K562 (cell line): ENCODE results near the gene TBC1D32. TPM values are rescaled to one million over a fixed set of nuclear protein-coding genes. Genes with fewer than 3 reads are reported as not detected.

Experiments
- ATAC-seq: fragments of 200-7000 bp; cut with Tn5 transposase; 3 replicates; pipeline ENCODE4 v1.9.1; 2020; ENCODE audit warnings: moderate library complexity
- BruUV-seq: library from RNA; stranded (reverse); fragments of 400-500 nt; replicated peaks from 2 replicates; lab custom pipeline; 2021; lab: Mats Ljungman, UMichigan
- CTCF ChIA-PET: fragments of 300-600 bp; formaldehyde crosslinking; extraction: SDS; loops from one replicate; lab custom pipeline; 2021; ENCODE audit warnings: low intra/inter-chr PET ratio; lab: Yijun Ruan, JAX
- POLR2A ChIA-PET: fragments of 300-600, 350-650 bp; sonication (Branson Sonifier 250); formaldehyde crosslinking; extraction: SDS; loops from one replicate; lab custom pipeline; 2021; ENCODE audit warnings: antibody characterized with exemption, inconsistent platforms; lab: Yijun Ruan, JAX
- DNase-seq, 4 experiments: peaks; one replicate each; pipeline versions ENCODE4 v3.0.0 to v3.0.0-alpha.2; 2011 to 2018; ENCODE audit warnings: low spot score in 3 of 4, mixed read lengths in 3 of 4; ENCODE audit errors: extremely low read depth in 1 of 4
- FAIRE-seq: peaks from 2 replicates; lab custom pipeline; 2011; peaks lifted over from hg19 to GRCh38; lab: Jason Lieb, UNC
- H2AFZ ChIP-seq: 2 replicates; pipeline ENCODE4 v1.6.0; 2011; ENCODE audit warnings: low read depth, low read length, control low read depth, inconsistent platforms
- H3K27ac ChIP-seq: fragments of 200-600 bp; 3 replicates; pipeline ENCODE4 v1.8.0; 2011; ENCODE audit warnings: low read depth, mild to moderate bottlenecking, control low read depth, inconsistent platforms, low read length, moderate library complexity, mixed read lengths; ENCODE audit errors: extremely low read depth
- H3K27me3 ChIP-seq, 2 experiments: fragments of 300-600 bp in 1 of 2; 2 replicates in 1 of 2; 3 replicates in 1 of 2; pipeline versions ENCODE4 v1.6.0 to v1.8.0; 2011; ENCODE audit warnings: inconsistent platforms in 2 of 2, low read length in 2 of 2, mild to moderate bottlenecking in 1 of 2, mixed read lengths in 1 of 2, moderate library complexity in 1 of 2; ENCODE audit not compliant: control insufficient read depth in 2 of 2, insufficient read depth in 2 of 2
- H3K36me3 ChIP-seq: fragments of 300-600 bp; 3 replicates; pipeline ENCODE4 v1.8.0; 2011; ENCODE audit warnings: mild to moderate bottlenecking, low read length, inconsistent platforms; ENCODE audit not compliant: control insufficient read depth, insufficient read depth
- H3K4me1 ChIP-seq, 2 experiments: fragments of 200-600 bp in 1 of 2; replicated peaks in 1 of 2; 2 replicates in 1 of 2; 3 replicates in 1 of 2; pipeline versions ENCODE4 v1.5.1 to v1.8.0; 2011; ENCODE audit warnings: inconsistent platforms in 2 of 2, low read length in 2 of 2, mild to moderate bottlenecking in 1 of 2, mixed read lengths in 1 of 2, moderate library complexity in 1 of 2; ENCODE audit not compliant: control insufficient read depth in 2 of 2, insufficient read depth in 2 of 2
- H3K4me2 ChIP-seq: 2 replicates; pipeline ENCODE4 v1.6.1; 2011; ENCODE audit warnings: low read length, control low read depth, inconsistent platforms, mixed read lengths; ENCODE audit not compliant: insufficient read depth
- H3K4me3 ChIP-seq: fragments of 200-600 bp; sonication (generic), shearing (Covaris generic); 2 replicates; pipeline ENCODE4 v1.5.1; 2016; ENCODE audit warnings: control low read depth, inconsistent platforms
- H3K79me2 ChIP-seq: fragments of 200-600 bp; 3 replicates; pipeline ENCODE4 v1.8.0; 2011; ENCODE audit warnings: low read length, inconsistent platforms; ENCODE audit not compliant: control insufficient read depth, insufficient read depth
- H3K9ac ChIP-seq, 2 experiments: 2 replicates each; pipeline versions ENCODE4 v1.6.0 to v1.6.1; 2011; ENCODE audit warnings: low read depth in 2 of 2, low read length in 2 of 2, control low read depth in 1 of 2, inconsistent platforms in 1 of 2, mild to moderate bottlenecking in 1 of 2, mixed read lengths in 1 of 2; ENCODE audit not compliant: insufficient read depth in 1 of 2
- H3K9me1 ChIP-seq: one replicate; pipeline ENCODE4 v1.6.0; 2011; ENCODE audit warnings: inconsistent platforms, mild to moderate bottlenecking, low read length, moderate library complexity; ENCODE audit not compliant: control insufficient read depth, insufficient read depth
- H3K9me3 ChIP-seq: replicated peaks from 2 replicates; pipeline ENCODE4 v1.5.1; 2011; ENCODE audit warnings: low read depth, low read length, inconsistent platforms; ENCODE audit not compliant: control insufficient read depth, insufficient read depth
- H4K20me1 ChIP-seq: replicated peaks from 2 replicates; pipeline ENCODE4 v1.6.1; 2011; ENCODE audit warnings: low read length, inconsistent platforms, mixed read lengths; ENCODE audit not compliant: control insufficient read depth, insufficient read depth
- CAMTA2 ChIP-seq: fragments of 250-450 bp; sonication (Bioruptor Pico); conservative IDR thresholded peaks from 2 replicates; pipeline ENCODE4 v1.5.1; 2022
- CBX3 ChIP-seq, 2 experiments: IDR thresholded peaks; 1 replicate in 1 of 2; 2 replicates in 1 of 2; pipeline ENCODE4 v1.6.1; 2012; ENCODE audit warnings: inconsistent platforms in 2 of 2, low read length in 2 of 2, borderline replicate concordance in 1 of 2, control low read depth in 1 of 2
- GATAD2B ChIP-seq: fragments of 450-650 bp; IDR thresholded peaks from 2 replicates; pipeline ENCODE4 v1.6.1; 2017; ENCODE audit warnings: mild to moderate bottlenecking, borderline replicate concordance
- POLR3G ChIP-seq: IDR thresholded peaks from 2 replicates; pipeline ENCODE4 v1.6.1; 2011; ENCODE audit not compliant: insufficient read length, insufficient replicate concordance; ENCODE audit errors: extremely low read depth
- RBM22 ChIP-seq: fragments of 200-400 bp; formaldehyde crosslinking; IDR thresholded peaks from 2 replicates; pipeline ENCODE4 v1.6.1; 2018; ENCODE audit warnings: low read length, low read depth; ENCODE audit not compliant: poor library complexity, severe bottlenecking
- SMAD1 ChIP-seq: fragments of 150-350 bp; IDR thresholded peaks from 2 replicates; pipeline ENCODE4 v1.6.1; 2014; ENCODE audit warnings: low read length, low read depth; ENCODE audit not compliant: partially characterized antibody
- STAT5B ChIP-seq: fragments of 250-450 bp; sonication (Bioruptor Pico); IDR thresholded peaks from 2 replicates; pipeline ENCODE4 v1.8.0; 2021; ENCODE audit warnings: mild to moderate bottlenecking, inconsistent platforms
- ZNF354B ChIP-seq: fragments of 250-450 bp; sonication (Bioruptor Pico); IDR thresholded peaks from 2 replicates; pipeline ENCODE4 v1.4.0; 2020
- WGBS: fragments of 100-300 bp; shearing (Covaris generic); methylation state at CpG from one replicate; pipeline ENCODE4 v1.1.6; 2016; ENCODE audit warnings: low coverage, mixed read lengths; ENCODE audit not compliant: insufficient coverage; ENCODE audit errors: missing lambda C conversion rate; 5-methylcytosine and 5-hydroxymethylcytosine counted together
- in situ Hi-C: fragments of 300-500 bp; cut with MboI; formaldehyde crosslinking; loops from 4 replicates; pipeline ENCODE4 v1.15.0; 2018; ENCODE audit warnings: inconsistent platforms, mixed read lengths
- intact Hi-C: fragments of 100-400 bp; cut with micrococcal nuclease; formaldehyde crosslinking; loops from 2 replicates; pipeline ENCODE4 v1.14.2; 2022
- polyA plus RNA-seq, 8 experiments: library from polyadenylated mRNA; depleted of rRNA in 4 of 8; stranded (reverse) in 5 of 8; unstranded in 3 of 8; fragments of >200 nt; fragmentation: Nextera tagmentation in 2 of 8; fragmentation: Illumina TruSeq in 1 of 8; extraction: Ambion mirVana in 2 of 8; extraction: Trizol in 1 of 8; gene quantifications; 2 replicates each; pipeline versions ENCODE4 v1.2.1 to v1.2.3, GENCODE V29; 2011 to 2014; ENCODE audit warnings: inconsistent platforms in 1 of 8, missing spikeins in 1 of 8
- total RNA-seq, 7 experiments: library from RNA; depleted of rRNA in 6 of 7; stranded (reverse); fragments of >200 nt in 6 of 7; fragmentation: Illumina TruSeq in 2 of 7; extraction: Trizol in 2 of 7; gene quantifications; 2 replicates each; pipeline versions ENCODE4 v1.2.1 to v1.2.3, GENCODE V29; 2011 to 2021; ENCODE audit warnings: low replicate concordance in 1 of 7
- TF ChIP-seq, protein P1 (sequence below): sonication (generic); formaldehyde crosslinking; IDR thresholded peaks from 2 replicates; pipeline ENCODE4 v1.8.1; 2023; ENCODE audit warnings: mild to moderate bottlenecking, missing genetic modification reagents
- TF ChIP-seq, protein P2 (sequence below): fragments of 250-450 bp; sonication (Bioruptor Pico); IDR thresholded peaks from 2 replicates; pipeline ENCODE4 v1.5.0; 2021
- TF ChIP-seq, protein P3 (sequence below): fragments of 250-450 bp; sonication (Bioruptor Pico); IDR thresholded peaks from 2 replicates; pipeline ENCODE4 v1.8.0; 2021; ENCODE audit warnings: borderline replicate concordance, mild to moderate bottlenecking, moderate library complexity; ENCODE audit not compliant: poor library complexity, severe bottlenecking
- TF ChIP-seq, protein P4 (sequence below): fragments of 150-350 bp; IDR thresholded peaks from 2 replicates; pipeline ENCODE4 v1.6.1; 2014; ENCODE audit warnings: low read depth, mild to moderate bottlenecking, low read length, borderline replicate concordance

Gene TBC1D32
- total and polyA plus RNA-seq, 9 of the 15 experiments (the other 6 are each of a cell fraction or from before 2014, with no cell fraction given), result 2.5 to 9.6 (median 3.9) TPM

DNA sequence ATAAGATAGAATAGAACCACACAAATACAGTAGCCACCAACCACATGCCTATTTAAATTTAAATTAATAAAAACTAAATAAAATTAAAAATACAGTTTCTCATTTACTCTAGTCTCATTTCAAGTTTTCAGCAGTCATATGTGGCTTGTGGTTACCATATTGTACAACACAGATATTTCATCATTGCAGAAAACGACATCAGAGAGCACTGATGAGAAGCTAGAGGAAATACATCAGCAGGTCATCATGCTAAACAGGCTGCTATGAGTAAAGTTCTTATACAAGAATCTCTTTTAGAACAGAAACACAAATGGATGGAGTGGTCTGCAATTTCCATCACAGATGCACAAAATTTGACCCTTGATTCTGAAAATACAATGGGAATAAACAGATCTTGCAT, 36.6 kb downstream of the TBC1D32 start (continued):
- TF ChIP-seq, protein P1, sequence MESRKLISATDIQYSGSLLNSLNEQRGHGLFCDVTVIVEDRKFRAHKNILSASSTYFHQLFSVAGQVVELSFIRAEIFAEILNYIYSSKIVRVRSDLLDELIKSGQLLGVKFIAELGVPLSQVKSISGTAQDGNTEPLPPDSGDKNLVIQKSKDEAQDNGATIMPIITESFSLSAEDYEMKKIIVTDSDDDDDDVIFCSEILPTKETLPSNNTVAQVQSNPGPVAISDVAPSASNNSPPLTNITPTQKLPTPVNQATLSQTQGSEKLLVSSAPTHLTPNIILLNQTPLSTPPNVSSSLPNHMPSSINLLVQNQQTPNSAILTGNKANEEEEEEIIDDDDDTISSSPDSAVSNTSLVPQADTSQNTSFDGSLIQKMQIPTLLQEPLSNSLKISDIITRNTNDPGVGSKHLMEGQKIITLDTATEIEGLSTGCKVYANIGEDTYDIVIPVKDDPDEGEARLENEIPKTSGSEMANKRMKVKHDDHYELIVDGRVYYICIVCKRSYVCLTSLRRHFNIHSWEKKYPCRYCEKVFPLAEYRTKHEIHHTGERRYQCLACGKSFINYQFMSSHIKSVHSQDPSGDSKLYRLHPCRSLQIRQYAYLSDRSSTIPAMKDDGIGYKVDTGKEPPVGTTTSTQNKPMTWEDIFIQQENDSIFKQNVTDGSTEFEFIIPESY (CRISPR knock-in tag), result no peak
- no peak for TF ChIP-seq RBM22
- TF ChIP-seq, protein P2, sequence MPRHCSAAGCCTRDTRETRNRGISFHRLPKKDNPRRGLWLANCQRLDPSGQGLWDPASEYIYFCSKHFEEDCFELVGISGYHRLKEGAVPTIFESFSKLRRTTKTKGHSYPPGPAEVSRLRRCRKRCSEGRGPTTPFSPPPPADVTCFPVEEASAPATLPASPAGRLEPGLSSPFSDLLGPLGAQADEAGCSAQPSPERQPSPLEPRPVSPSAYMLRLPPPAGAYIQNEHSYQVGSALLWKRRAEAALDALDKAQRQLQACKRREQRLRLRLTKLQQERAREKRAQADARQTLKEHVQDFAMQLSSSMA (CRISPR knock-in tag), result no peak
- TF ChIP-seq CAMTA2, result no peak
- TF ChIP-seq, protein P3, sequence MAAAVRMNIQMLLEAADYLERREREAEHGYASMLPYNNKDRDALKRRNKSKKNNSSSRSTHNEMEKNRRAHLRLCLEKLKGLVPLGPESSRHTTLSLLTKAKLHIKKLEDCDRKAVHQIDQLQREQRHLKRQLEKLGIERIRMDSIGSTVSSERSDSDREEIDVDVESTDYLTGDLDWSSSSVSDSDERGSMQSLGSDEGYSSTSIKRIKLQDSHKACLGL (CRISPR knock-in tag), result no peak
- TF ChIP-seq, all 486 proteins: peak for 0

DNA sequence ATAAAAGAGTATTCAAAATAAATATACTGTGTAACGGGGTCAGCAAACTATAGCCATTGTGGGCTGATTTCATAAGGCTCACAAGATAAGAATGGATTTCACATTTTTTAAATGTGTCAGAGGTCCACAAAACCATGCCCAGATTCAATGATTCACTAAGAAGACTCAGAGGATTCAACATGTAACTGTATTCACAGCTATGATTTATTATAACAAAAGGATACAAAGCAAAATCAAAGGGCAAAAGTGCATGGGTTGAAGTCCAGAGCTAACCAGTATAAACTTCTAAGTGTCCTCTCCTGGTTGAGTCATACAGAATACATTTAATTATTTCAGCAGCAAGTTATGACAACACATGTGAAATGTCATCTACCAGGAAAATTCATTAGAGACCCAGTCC, 49.2 kb downstream of the TBC1D32 start:
- H3K4me3 ChIP-seq, result no peak overlapping the region
- no peak overlapping the region for H3K9ac ChIP-seq
- CTCF ChIA-PET, result no interaction called here
- no peak overlapping the region for H3K27ac ChIP-seq
- no peak for ATAC-seq
- TF ChIP-seq POLR3G (no peak), SMAD1 (no peak), ZNF354B (CRISPR knock-in tag) (no peak), STAT5B (no peak), GATAD2B (no peak), CBX3 (IDR thresholded peaks at IDR 0.05; ENCODE audit: borderline replicate concordance in 1 of 2, low read length in 2 of 2) (no peak)
- TF ChIP-seq, protein P4, sequence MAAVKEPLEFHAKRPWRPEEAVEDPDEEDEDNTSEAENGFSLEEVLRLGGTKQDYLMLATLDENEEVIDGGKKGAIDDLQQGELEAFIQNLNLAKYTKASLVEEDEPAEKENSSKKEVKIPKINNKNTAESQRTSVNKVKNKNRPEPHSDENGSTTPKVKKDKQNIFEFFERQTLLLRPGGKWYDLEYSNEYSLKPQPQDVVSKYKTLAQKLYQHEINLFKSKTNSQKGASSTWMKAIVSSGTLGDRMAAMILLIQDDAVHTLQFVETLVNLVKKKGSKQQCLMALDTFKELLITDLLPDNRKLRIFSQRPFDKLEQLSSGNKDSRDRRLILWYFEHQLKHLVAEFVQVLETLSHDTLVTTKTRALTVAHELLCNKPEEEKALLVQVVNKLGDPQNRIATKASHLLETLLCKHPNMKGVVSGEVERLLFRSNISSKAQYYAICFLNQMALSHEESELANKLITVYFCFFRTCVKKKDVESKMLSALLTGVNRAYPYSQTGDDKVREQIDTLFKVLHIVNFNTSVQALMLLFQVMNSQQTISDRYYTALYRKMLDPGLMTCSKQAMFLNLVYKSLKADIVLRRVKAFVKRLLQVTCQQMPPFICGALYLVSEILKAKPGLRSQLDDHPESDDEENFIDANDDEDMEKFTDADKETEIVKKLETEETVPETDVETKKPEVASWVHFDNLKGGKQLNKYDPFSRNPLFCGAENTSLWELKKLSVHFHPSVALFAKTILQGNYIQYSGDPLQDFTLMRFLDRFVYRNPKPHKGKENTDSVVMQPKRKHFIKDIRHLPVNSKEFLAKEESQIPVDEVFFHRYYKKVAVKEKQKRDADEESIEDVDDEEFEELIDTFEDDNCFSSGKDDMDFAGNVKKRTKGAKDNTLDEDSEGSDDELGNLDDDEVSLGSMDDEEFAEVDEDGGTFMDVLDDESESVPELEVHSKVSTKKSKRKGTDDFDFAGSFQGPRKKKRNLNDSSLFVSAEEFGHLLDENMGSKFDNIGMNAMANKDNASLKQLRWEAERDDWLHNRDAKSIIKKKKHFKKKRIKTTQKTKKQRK, result no peak
- TF ChIP-seq, all 486 proteins: peak for 0
- DNase-seq (no peak), FAIRE-seq (no peak)
- intact Hi-C loops (no loop called here), in situ Hi-C loops (no loop called here)
- Histone ChIP-seq H3K4me2 (no peak overlapping the region), H2AFZ (no peak overlapping the region), H4K20me1 (no peaks in the 10 kb centered on the region), H3K4me1 (no peaks in the 10 kb centered on the region), H3K27me3 (no peaks in the 10 kb centered on the region), H3K36me3 (no peaks in the 10 kb centered on the region), H3K79me2 (no peaks in the 10 kb centered on the region), H3K9me3 (no peaks in the 10 kb centered on the region), H3K9me1 (no peaks in the 10 kb centered on the region)
- POLR2A ChIA-PET, result interaction anchor here (0.6 kb wide), 1 partner anchor 50 kb away, joined by 3 read pairs; the partner anchor contains the start of gene TBC1D32
- 92% methylated on average over 1 of the region's 1 CpG for WGBS
- no TSS peak for BruUV-seq
